ENCODE data around the gene HRCT1.

HRCT1 gene

GRCh38 chr9:35935755-35936509, 29.9 kb downstream of the HRCT1 start:
- peaks cover 12% of the 10 kb centered on the region for H3K27me3 ChIP-seq (ENCODE audit: insufficient read depth, low read length)
- no peaks in the 10 kb centered on the region for H3K36me3 ChIP-seq (ENCODE audit: insufficient read depth, low read depth, low read length)
- H3K9ac ChIP-seq (ENCODE audit: low read depth, low read length) = no peak overlapping the region
- no peaks in the 10 kb centered on the region for H3K9me3 ChIP-seq (ENCODE audit: insufficient read depth, low read depth, low read length)
- no peak overlapping the region for H3K4me3 ChIP-seq (ENCODE audit: low read length)
- H3K4me1 ChIP-seq (ENCODE audit: insufficient read depth, low read length) = no peaks in the 10 kb centered on the region
- H3K27ac ChIP-seq (ENCODE audit: low read length) = no peak overlapping the region

- Histone ChIP-seq H3K4me1 (ENCODE audit: insufficient read depth, low read length) (no peaks in the 10 kb centered on the region), H3K9me3 (ENCODE audit: insufficient read depth, low read depth, low read length) (no peaks in the 10 kb centered on the region), H3K9ac (ENCODE audit: low read depth, low read length) (no peak overlapping the region), H3K27me3 (ENCODE audit: insufficient read depth, low read length) (peaks cover 25% of the 10 kb centered on the region), H3K36me3 (ENCODE audit: insufficient read depth, low read depth, low read length) (no peaks in the 10 kb centered on the region), H3K27ac (ENCODE audit: low read length) (no peak overlapping the region), H3K4me3 (ENCODE audit: low read length) (no peak overlapping the region)
Observed at GRCh38 chr9:35937227-35937626, 31.2 kb downstream of the HRCT1 start.

GRCh38 chr9:35938474-35939356, 32.7 kb downstream of the HRCT1 start:
- Histone ChIP-seq H3K9me3 (ENCODE audit: insufficient read depth, low read depth, low read length) (no peaks in the 10 kb centered on the region), H3K4me3 (ENCODE audit: low read length) (no peak overlapping the region), H3K36me3 (ENCODE audit: insufficient read depth, low read depth, low read length) (no peaks in the 10 kb centered on the region), H3K9ac (ENCODE audit: low read depth, low read length) (no peak overlapping the region), H3K27ac (ENCODE audit: low read length) (no peak overlapping the region), H3K27me3 (ENCODE audit: insufficient read depth, low read length) (peaks cover 40% of the 10 kb centered on the region), H3K4me1 (ENCODE audit: insufficient read depth, low read length) (no peaks in the 10 kb centered on the region)

GRCh38 chr9:35939679-35940250, 33.8 kb downstream of the HRCT1 start:
- Histone ChIP-seq H3K27me3 (ENCODE audit: insufficient read depth, low read length) (peaks cover 51% of the 10 kb centered on the region), H3K4me3 (ENCODE audit: low read length) (no peak overlapping the region), H3K36me3 (ENCODE audit: insufficient read depth, low read depth, low read length) (no peaks in the 10 kb centered on the region), H3K4me1 (ENCODE audit: insufficient read depth, low read length) (no peaks in the 10 kb centered on the region), H3K9me3 (ENCODE audit: insufficient read depth, low read depth, low read length) (no peaks in the 10 kb centered on the region), H3K27ac (ENCODE audit: low read length) (no peak overlapping the region), H3K9ac (ENCODE audit: low read depth, low read length) (no peak overlapping the region)

GRCh38 chr9:35940458-35941407, 34.7 kb downstream of the HRCT1 start:
- no peaks in the 10 kb centered on the region for H3K9me3 ChIP-seq (ENCODE audit: insufficient read depth, low read depth, low read length)
- peaks cover 57% of the 10 kb centered on the region for H3K27me3 ChIP-seq (ENCODE audit: insufficient read depth, low read length)
- no peak overlapping the region for H3K9ac ChIP-seq (ENCODE audit: low read depth, low read length)
- H3K36me3 ChIP-seq (ENCODE audit: insufficient read depth, low read depth, low read length) = no peaks in the 10 kb centered on the region
- H3K4me3 ChIP-seq (ENCODE audit: low read length) = no peak overlapping the region
- H3K27ac ChIP-seq (ENCODE audit: low read length) = no peak overlapping the region
- no peaks in the 10 kb centered on the region for H3K4me1 ChIP-seq (ENCODE audit: insufficient read depth, low read length)

GRCh38 chr9:35942286-35942685, 36.3 kb downstream of the HRCT1 start:
- Histone ChIP-seq H3K4me3 (ENCODE audit: low read length) (no peak overlapping the region), H3K27me3 (ENCODE audit: insufficient read depth, low read length) (peaks cover 57% of the 10 kb centered on the region), H3K4me1 (ENCODE audit: insufficient read depth, low read length) (no peaks in the 10 kb centered on the region), H3K27ac (ENCODE audit: low read length) (no peak overlapping the region), H3K36me3 (ENCODE audit: insufficient read depth, low read depth, low read length) (no peaks in the 10 kb centered on the region), H3K9me3 (ENCODE audit: insufficient read depth, low read depth, low read length) (no peaks in the 10 kb centered on the region), H3K9ac (ENCODE audit: low read depth, low read length) (no peak overlapping the region)

- Histone ChIP-seq H3K27me3 (ENCODE audit: insufficient read depth, low read length) (peaks cover 62% of the 10 kb centered on the region), H3K9ac (ENCODE audit: low read depth, low read length) (no peak overlapping the region), H3K4me1 (ENCODE audit: insufficient read depth, low read length) (no peaks in the 10 kb centered on the region; the same call in 1 of the 2 replicates), H3K36me3 (ENCODE audit: insufficient read depth, low read depth, low read length) (no peaks in the 10 kb centered on the region), H3K4me3 (ENCODE audit: low read length) (no peak overlapping the region), H3K9me3 (ENCODE audit: insufficient read depth, low read depth, low read length) (no peaks in the 10 kb centered on the region), H3K27ac (ENCODE audit: low read length) (no peak overlapping the region)
Observed at GRCh38 chr9:35944173-35944572, 38.2 kb downstream of the HRCT1 start.

GRCh38 chr9:35944841-35945240, 38.8 kb downstream of the HRCT1 start:
- no peaks in the 10 kb centered on the region for H3K36me3 ChIP-seq (ENCODE audit: insufficient read depth, low read depth, low read length)
- H3K27me3 ChIP-seq (ENCODE audit: insufficient read depth, low read length) = peaks cover 64% of the 10 kb centered on the region
- peaks cover 3% of the 10 kb centered on the region; the same call in 1 of the 2 replicates for H3K4me1 ChIP-seq (ENCODE audit: insufficient read depth, low read length)
- no peak overlapping the region for H3K27ac ChIP-seq (ENCODE audit: low read length)
- no peak overlapping the region for H3K4me3 ChIP-seq (ENCODE audit: low read length)
- no peak overlapping the region for H3K9ac ChIP-seq (ENCODE audit: low read depth, low read length)
- no peaks in the 10 kb centered on the region for H3K9me3 ChIP-seq (ENCODE audit: insufficient read depth, low read depth, low read length)

GRCh38 chr9:35945341-35946018, 39.5 kb downstream of the HRCT1 start:
- H3K36me3 ChIP-seq (ENCODE audit: insufficient read depth, low read depth, low read length) = no peaks in the 10 kb centered on the region
- H3K27me3 ChIP-seq (ENCODE audit: insufficient read depth, low read length) = peaks cover 57% of the 10 kb centered on the region
- no peak overlapping the region for H3K9ac ChIP-seq (ENCODE audit: low read depth, low read length)
- H3K4me1 ChIP-seq (ENCODE audit: insufficient read depth, low read length) = peaks cover 3% of the 10 kb centered on the region; the same call in 1 of the 2 replicates
- H3K27ac ChIP-seq (ENCODE audit: low read length) = no peak overlapping the region
- peak overlapping the region; percentile 50 for H3K4me3 ChIP-seq (ENCODE audit: low read length)
- no peaks in the 10 kb centered on the region for H3K9me3 ChIP-seq (ENCODE audit: insufficient read depth, low read depth, low read length)

- H3K27ac ChIP-seq (ENCODE audit: low read length) = no peak overlapping the region
- no peak overlapping the region for H3K4me3 ChIP-seq (ENCODE audit: low read length)
- H3K9ac ChIP-seq (ENCODE audit: low read depth, low read length) = no peak overlapping the region
- peaks cover 34% of the 10 kb centered on the region for H3K27me3 ChIP-seq (ENCODE audit: insufficient read depth, low read length)
- H3K4me1 ChIP-seq (ENCODE audit: insufficient read depth, low read length) = peaks cover 3% of the 10 kb centered on the region; the same call in 1 of the 2 replicates
- H3K9me3 ChIP-seq (ENCODE audit: insufficient read depth, low read depth, low read length) = no peaks in the 10 kb centered on the region
- H3K36me3 ChIP-seq (ENCODE audit: insufficient read depth, low read depth, low read length) = no peaks in the 10 kb centered on the region
Observed at GRCh38 chr9:35948451-35948850, 42.4 kb downstream of the HRCT1 start.

Measured in iPS-20b (cell line).